ENCODE measurements around the gene YES1.
"Not testable (repeated sequence)": the region's sequence is repeated elsewhere in the genome, so short reads cannot be mapped to it uniquely, and the experiment has no call there.

YES1 gene

GRCh38 chr18:799943-800342 lies 12.1 kb downstream of the YES1 start:
- Histone ChIP-seq H3K4me2 (ENCODE audit: low read length) (no peak overlapping the region), H3K9me3 (ENCODE audit: control insufficient read depth, low read length) (no peaks in the 10 kb centered on the region), H3K79me2 (peaks cover 56% of the 10 kb centered on the region), H3K27ac (no peak overlapping the region), H3K4me1 (peaks cover 4% of the 10 kb centered on the region), H3K27me3 (ENCODE audit: control insufficient read depth, insufficient read depth, low read length) (no peaks in the 10 kb centered on the region), H2AFZ (no peak overlapping the region), H3K36me3 (ENCODE audit: control insufficient read depth, insufficient read depth, low read length) (no peaks in the 10 kb centered on the region), H3K4me3 (ENCODE audit: low read depth, low read length) (no peak overlapping the region), H3K9ac (no peak overlapping the region)
- no peak for TF ChIP-seq CTCF (IDR thresholded peaks at IDR 0.05)

- H3K36me3 ChIP-seq (ENCODE audit: control insufficient read depth, insufficient read depth, low read length); H3K4me1 ChIP-seq; H3K9me3 ChIP-seq (ENCODE audit: control insufficient read depth, low read length); H3K4me3 ChIP-seq (ENCODE audit: low read depth, low read length); H3K27ac ChIP-seq; H3K27me3 ChIP-seq (ENCODE audit: control insufficient read depth, insufficient read depth, low read length); H3K4me2 ChIP-seq (ENCODE audit: low read length); H2AFZ ChIP-seq; H3K9ac ChIP-seq: not testable (repeated sequence)
- peaks cover 49% of the 10 kb centered on the region for H3K79me2 ChIP-seq
Measured at GRCh38 chr18:795383-795782, 16.7 kb downstream of the YES1 start.

- Histone ChIP-seq H2AFZ (no peak overlapping the region), H3K79me2 (peaks cover 22% of the 10 kb centered on the region), H3K9me3 (ENCODE audit: control insufficient read depth, low read length) (no peaks in the 10 kb centered on the region), H3K4me1 (no peaks in the 10 kb centered on the region), H3K36me3 (ENCODE audit: control insufficient read depth, insufficient read depth, low read length) (no peaks in the 10 kb centered on the region), H3K4me2 (ENCODE audit: low read length) (no peak overlapping the region), H3K9ac (no peak overlapping the region), H3K27me3 (ENCODE audit: control insufficient read depth, insufficient read depth, low read length) (no peaks in the 10 kb centered on the region), H3K27ac (no peak overlapping the region), H3K4me3 (ENCODE audit: low read depth, low read length) (no peak overlapping the region)
- no peak for TF ChIP-seq CTCF (IDR thresholded peaks at IDR 0.05)
Measured at GRCh38 chr18:789397-789796, 22.6 kb downstream of the YES1 start.

- Histone ChIP-seq H3K36me3 (ENCODE audit: control insufficient read depth, insufficient read depth, low read length) (no peaks in the 10 kb centered on the region), H3K9me3 (ENCODE audit: control insufficient read depth, low read length) (no peaks in the 10 kb centered on the region)
- no peak for TF ChIP-seq CTCF (IDR thresholded peaks at IDR 0.05)
Measured at GRCh38 chr18:785242-785641, 26.8 kb downstream of the YES1 start.

GRCh38 chr18:784470-785172 lies 27.4 kb downstream of the YES1 start:
- H3K79me2 ChIP-seq = peaks cover 27% of the 10 kb centered on the region
- no peak overlapping the region for H2AFZ ChIP-seq
- H3K36me3 ChIP-seq (ENCODE audit: control insufficient read depth, insufficient read depth, low read length) = no peaks in the 10 kb centered on the region
- no peak overlapping the region for H3K27ac ChIP-seq
- no peak overlapping the region for H3K9ac ChIP-seq
- H3K4me2 ChIP-seq (ENCODE audit: low read length) = no peak overlapping the region
- TF ChIP-seq CTCF (IDR thresholded peaks at IDR 0.05) = no peak
- H3K27me3 ChIP-seq (ENCODE audit: control insufficient read depth, insufficient read depth, low read length) = no peaks in the 10 kb centered on the region
- H3K4me3 ChIP-seq (ENCODE audit: low read depth, low read length) = no peak overlapping the region
- H3K9me3 ChIP-seq (ENCODE audit: control insufficient read depth, low read length) = no peaks in the 10 kb centered on the region
- peaks cover 20% of the 10 kb centered on the region for H3K4me1 ChIP-seq

More at GRCh38 chr18:785242-785641, 26.8 kb downstream of the YES1 start:
- Histone ChIP-seq H2AFZ (no peak overlapping the region), H3K27ac (no peak overlapping the region), H3K4me1 (peaks cover 18% of the 10 kb centered on the region), H3K27me3 (ENCODE audit: control insufficient read depth, insufficient read depth, low read length) (no peaks in the 10 kb centered on the region), H3K4me2 (ENCODE audit: low read length) (no peak overlapping the region), H3K9ac (no peak overlapping the region), H3K4me3 (ENCODE audit: low read depth, low read length) (no peak overlapping the region), H3K79me2 (peaks cover 23% of the 10 kb centered on the region)
